ENCODE data around the gene SRGAP1. TPM values are rescaled to one million over a fixed set of nuclear protein-coding genes. Genes with fewer than 3 reads are reported as not detected.

The SRGAP1 gene
- polyA plus RNA-seq, 1 donor = 29.7 TPM

DNA sequence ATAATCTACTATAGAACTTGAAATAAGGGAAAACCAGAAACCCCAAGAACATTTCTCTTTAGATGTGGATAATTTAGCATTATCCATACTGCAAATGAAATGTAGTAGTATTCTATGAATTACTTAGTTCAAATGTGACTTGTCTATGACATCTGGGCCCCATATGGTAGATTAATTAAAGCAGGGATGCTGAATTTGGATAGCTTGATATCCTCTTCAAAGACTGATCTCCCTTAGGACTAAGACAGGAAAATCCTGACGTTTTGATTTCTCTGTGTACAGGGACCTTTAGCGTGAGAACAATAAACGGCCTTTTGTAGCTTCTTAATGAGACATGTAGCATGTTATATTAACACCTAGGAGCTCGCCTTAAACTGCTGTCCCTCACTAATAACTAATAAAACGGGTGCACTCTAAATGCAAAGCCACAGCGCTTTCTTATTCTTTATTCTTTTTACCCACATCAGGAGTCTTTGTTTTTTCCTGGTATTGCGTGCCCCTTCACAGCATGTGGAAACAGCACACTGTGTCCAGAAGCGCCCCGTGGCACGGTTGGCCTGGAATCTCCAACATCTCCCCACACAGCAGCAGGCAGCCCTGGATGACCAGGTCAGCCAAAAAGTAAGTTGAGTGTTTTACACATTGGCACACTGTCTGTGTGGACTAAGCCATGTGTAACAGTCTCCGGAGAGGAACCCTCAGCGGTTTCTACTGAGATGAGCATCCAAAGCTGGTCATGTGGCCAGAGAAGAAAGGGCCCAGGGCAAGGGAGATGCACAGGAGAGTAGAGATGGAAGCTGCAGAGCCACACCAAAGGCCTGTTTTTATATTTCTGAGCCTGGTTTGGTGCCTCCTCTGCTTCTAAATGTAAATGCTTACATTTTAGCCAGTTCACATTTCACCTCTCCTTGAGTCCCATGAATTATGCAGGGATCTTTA lies 93.1 kb downstream of the SRGAP1 start:
- no peak for DNase-seq

DNA sequence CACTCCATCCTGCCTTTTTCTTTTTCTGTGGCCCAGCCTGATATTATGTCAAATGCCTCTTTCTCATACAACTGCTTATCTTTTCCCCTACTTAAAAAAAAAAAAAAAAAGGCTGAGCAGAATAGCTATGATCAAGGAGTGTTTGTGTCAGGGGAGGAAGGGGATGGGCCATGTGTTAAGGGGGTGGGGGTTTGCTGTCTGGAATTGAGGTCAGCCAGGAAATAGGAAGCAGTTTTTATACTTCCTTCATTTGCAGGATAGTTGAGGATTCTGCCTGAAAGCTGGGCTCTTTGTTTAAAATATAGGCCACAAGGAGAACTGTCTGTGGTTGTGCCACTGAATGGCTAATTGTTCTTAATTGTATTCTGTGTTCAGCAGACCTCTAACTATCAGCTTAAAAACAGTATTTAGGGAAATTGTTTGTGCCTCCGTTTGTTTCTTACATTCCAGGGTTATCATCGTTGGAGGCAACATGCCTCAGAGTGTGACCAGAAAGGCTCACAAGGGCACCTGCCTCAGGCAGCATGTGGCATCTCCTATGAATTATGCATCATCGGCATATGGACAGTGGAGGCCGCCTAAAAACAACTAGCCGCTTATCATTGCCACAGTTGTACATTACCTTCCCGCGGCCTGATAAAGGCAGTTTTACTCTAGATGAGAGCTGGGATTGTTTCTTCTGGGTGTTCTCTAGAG lies 96.0 kb downstream of the SRGAP1 start:
- no peak for DNase-seq

DNA sequence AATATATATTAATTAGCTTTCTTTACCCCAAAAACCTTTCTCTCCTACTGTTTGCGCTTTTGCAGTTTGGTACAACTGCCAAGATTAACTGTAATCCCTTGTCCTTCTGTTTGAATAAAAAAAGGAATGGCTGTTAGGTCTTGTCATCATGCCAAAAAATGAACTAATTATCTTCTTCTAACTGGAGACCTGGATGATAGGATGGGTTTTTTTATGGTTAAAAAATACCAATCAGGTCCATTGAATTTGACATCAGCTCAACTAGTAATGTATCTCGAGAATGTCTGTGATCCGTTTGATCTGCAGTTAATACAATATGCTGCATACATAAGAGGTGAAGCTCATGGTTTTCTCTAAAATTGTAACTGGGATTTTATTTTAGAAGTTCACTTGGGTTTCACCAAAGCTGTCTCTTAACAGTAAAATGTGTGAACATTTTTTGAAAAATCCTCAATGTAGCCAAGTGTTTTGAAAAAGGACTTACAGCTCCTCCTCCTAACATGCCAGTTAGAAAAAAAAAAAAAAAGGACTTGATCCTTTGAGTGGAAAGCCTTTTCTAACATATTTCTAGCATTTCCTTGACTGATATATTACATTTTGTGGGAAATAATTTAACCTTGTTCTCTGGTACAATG lies 96.8 kb downstream of the SRGAP1 start:
- DNase-seq = no peak

DNA sequence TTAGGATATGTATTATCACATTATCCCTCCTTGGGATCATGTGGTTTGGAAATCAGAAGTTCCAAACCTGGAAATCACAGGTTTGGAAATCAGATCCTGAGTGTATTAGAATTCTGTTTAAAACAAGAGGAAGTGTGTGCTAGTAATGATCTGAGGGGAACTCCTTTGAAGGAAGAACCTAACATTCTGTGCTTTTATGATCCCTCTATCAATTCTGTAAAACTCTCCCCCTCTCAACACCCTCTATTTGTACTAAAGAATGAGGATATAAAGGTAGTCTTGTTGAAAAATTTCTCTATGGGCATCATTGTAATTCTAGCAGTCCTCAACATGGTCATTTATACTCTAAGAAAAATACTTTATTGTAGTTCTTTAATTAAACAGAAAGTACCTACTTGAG lies 97.4 kb downstream of the SRGAP1 start:
- no peak for DNase-seq

DNA sequence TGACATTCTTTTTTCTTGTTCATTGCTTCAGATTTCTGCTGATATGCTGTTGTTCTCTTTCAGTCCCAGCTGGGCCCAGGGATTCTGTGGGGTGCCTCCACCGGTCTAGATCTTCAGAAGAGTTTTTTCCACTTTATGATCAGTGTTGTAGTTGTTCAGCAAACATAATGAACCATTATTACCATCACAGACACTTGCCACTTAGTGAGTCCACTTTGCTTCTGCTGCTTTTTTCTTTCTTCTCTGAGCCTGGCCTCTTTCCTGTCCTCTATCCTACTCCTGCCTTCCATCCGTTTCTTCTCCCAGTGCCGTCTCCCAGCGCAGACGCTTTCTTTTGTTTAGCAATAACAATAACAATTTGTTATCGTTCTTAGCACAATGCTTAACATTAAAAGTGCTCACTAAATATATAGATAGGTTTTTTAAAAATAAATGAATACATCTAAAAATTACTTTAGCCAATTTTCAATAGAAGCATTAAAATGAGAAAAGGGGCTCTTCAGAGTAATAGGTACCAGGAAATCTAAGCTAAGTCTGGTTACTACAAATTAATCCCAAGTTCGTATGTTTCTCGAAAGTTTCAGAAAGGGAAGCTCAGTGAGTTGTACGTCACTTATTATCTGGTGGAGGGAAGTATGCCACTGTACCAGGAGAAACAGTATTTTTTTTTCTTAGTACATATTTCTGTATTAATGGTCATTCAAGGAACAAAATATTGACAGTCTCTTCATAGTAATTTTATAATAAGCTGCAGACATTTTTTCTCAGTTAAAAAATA lies 98.2 kb downstream of the SRGAP1 start:
- DNase-seq = no peak

DNA sequence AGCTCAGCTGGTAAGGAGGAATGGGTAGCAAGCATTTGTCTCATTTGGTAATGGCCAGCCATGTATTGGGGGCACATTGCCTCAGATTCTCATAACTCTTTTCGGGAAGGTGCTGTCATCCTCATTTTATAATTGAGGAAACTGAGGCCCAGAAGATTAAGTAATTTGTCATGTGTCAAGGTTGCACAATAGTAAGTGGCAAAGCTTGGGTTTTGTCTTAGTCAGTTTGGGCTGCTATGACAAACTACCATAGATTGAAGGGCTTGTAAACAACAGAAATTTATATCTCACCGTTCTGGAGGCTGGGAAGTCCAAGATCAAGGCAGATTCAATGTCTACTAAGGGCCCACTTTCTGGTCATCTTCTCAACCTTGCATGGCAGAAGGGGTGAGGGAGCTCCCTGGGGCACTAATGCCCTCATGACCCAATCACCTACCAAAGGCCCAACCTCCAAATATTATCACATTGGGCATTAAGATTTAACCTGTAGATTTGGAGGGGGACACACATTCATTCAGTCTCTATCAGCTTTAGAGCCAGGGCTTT lies 99.6 kb downstream of the SRGAP1 start:
- DNase-seq = no peak

DNA sequence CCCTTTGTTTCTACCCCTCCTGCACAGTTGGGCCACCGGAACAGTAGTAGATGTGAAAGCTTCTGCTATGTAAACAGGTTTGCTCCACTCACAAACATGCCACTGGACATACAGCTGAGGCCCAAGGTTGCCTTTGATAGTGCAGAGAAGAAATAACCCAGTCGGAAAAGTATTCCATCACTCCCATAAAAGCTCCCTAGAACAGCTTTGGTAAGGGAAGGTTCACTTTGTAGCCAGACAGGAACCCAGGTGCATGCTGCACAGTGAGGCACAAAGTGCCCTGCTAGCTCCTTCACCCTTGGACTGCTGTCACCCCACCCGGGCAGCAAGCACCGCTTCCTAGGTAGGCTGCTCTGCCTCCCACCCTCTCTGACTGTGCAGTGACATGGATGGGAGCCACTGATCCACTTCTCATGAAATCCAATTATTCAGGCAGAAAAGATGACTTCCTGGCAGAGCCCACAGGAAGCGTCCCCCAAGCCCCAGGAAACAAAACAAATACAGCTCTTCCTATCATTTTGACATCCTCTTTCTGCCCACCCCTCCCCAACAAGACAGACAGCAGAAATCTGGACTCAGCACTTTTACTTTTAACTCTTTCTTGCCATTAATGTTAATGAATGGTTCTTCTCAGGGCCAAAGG lies 100.2 kb downstream of the SRGAP1 start:
- no peak for DNase-seq

DNA sequence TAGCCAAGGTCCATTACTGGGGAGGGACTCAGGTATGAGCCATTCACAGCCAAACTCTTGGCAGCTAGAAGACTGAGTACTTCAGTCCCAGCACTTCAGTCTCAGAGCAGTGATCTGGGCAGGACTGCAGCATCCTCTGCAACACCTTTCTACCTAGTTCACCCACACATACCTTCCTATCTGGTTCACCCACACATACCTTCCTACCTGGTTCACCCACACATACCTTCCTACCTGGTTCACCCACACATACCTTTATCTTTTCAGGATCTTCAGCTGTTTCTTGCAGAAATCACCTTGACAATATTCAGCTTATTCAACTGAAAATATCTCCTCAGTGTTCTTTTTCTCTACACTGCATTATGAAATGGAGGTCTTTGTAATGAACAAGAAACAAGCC lies 101.3 kb downstream of the SRGAP1 start:
- no peak for DNase-seq

DNA sequence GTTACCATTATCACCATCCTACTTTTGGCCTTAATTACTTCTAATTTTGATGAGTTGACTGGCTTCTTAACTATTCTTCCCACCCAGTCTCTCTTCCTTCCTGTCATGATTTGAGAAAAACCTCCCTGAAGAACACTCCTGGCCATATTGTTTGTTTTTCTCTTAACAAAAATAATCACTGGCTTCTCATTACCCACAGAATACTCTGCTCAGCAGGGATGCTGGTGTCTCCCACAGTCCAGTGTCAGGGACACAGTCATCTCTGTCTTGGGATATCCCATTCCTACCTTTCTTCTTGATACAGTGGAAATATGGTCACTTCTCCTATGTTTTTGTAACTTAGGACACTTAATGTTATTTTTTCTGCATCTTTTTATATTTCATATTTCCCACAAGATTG lies 103.7 kb downstream of the SRGAP1 start:
- no peak for DNase-seq

DNA sequence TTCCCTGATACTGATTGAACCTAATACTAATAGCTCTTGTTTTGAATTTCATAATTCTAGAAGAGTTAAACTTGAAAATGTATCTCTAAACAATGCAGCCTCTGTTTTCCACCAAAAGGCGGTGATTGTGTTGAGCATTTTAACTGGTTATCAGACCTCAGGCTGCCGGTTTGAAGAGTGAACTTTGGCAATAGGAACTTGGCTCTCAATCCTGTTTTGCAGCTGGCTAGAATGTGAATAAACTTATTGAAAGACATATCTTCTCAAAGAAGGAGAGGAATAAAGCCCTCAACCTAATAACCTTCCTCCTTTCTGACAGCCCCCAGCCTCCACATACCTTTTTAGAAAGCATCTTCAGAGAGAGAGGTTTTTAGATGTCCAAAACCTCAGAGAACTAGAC lies 105.4 kb downstream of the SRGAP1 start:
- no peak for DNase-seq

DNA sequence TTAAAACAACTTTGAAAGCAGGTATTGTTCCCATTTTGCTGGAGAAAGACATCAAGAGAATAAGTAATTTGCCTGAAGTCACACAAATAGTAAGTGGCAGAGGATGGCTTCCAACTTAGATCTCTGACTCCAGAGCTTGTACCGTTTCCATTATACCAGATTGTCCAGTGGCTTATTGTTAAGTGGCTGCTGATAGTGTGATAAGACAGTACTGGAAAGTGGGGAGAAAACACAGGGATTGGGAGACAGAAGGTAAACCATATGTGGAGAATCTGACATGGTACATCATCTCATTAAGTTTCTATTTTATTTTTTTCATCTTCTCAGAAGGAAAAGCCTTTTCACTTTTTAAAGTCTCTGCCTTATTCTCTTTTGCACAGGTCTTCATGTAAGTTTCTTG lies 108.5 kb downstream of the SRGAP1 start:
- no peak for DNase-seq

DNA sequence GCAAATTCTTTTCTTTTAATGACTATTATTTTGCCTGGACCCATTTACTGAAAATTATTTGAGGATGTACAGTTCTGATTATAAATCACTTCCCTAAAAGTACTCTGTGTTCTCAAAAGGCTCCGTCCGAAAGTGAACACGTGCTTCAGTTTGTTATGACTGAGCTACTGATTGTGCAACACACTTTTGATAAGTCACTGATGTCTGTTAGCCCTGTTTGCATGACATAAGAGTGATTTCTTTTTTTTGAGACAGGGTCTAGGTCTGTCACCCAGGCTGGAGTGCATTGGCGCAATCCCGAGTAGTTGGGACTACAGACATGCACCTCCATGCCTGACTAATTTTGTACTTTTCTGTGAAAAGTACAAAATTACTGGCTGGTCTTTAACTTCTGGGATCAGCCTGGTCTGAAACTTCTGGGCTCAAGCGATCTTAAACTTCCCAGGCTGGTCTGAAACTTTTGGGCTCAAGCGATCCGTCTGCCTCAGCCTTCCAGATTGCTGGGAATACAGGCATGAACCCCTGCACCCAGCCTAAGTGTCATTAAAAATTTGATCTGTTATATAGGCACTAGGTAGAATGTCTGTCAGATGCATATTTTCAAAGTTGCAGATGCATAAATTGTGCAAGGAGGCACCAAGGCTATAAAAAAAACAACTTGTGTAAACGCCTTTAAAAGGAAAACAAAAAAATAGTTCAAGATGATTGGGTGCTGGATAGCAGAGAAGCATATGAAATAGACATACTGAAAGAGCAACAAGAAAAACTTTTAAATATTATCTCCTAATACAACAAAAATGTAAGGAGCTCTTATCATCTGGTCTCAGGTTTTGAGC lies 111.5 kb downstream of the SRGAP1 start:
- no peak for DNase-seq

DNA sequence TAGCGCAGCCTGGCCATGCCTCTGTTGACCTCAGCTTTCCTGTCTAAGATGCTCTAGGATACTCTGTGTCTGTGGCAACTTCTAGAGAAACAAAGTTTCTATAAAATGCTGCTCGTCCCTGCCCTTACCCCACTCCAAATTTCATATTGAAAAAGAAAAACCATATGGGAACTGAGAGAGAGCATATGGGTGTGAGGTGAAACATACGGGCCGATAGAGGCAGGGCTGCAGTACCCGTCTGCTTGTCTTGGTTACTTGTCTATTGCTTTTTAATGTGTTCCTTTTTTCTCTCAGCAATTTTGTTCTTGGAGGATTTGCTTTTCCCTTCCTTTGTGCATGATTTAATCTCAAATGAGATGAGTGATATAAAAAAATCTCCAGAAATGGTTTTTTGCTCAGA lies 113.0 kb downstream of the SRGAP1 start:
- DNase-seq = no peak

DNA sequence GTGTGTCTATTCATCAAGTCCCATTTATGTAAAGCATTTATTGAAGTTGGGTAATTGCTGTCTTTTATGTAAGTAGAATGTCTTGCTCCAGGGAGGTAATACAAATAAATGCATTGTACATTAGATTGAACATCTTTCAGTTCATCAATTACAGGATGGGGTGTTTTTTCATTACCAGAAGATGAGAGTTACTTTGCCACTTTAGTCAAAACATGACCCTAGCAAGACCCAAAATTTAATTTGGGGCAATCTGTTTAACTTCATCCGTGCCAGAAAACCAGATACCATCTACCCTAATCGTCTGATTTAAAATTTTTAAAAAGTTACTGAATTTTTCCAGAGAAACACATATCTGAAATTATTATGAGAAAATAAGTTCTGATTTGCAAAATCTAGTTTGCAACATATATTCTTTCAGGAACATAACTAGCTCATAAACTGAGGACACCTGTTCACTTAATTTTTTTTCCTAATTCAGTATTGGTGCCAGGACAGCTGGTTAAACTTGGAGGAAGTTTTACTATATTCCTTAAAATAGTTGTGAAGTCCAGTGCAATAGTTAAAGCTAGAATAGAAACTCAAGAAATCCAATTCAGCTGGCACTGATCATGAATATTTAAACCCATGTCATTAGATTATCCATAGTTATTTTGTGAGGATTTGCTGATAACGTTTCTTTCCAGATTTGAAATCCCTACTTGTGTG lies 114.5 kb downstream of the SRGAP1 start:
- DNase-seq = no peak

DNA sequence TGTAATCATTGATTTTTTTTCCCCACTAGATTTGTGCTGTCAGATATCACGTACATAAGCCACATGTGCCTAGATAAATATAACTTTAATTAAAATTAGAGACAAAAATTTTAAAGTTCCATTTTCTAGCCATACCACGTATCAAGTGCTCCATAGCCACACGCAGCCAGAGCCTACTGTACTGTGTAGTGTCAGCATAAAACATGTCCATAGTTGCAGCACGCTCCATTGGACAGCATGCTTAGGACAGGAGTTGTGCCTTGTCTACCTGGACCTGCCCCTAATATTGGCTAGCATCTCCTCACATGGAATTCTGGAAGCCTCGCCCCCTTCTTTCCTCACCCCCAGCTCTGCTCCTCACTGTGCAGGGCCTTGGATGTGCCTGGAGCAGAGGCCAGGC lies 116.5 kb downstream of the SRGAP1 start:
- no peak for DNase-seq

DNA sequence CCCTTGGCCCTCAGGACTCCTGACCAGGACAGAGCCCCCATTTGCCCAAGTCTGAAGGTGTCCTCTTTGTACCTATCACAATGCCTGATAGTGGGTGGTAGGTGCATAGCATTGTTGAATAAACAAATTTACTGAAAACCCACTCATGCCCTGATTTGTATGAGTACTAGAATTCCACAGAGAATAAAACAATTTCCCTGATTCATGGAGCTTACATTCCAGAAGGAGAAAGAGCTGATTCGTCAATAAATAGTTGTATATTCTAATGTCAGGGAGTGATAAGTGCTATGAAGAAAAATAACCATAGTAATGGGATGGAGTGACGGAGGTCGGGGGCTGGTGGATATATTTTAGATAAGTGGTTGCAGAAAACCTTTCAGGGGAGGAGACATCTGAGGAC lies 117.0 kb downstream of the SRGAP1 start:
- DNase-seq = no peak

DNA sequence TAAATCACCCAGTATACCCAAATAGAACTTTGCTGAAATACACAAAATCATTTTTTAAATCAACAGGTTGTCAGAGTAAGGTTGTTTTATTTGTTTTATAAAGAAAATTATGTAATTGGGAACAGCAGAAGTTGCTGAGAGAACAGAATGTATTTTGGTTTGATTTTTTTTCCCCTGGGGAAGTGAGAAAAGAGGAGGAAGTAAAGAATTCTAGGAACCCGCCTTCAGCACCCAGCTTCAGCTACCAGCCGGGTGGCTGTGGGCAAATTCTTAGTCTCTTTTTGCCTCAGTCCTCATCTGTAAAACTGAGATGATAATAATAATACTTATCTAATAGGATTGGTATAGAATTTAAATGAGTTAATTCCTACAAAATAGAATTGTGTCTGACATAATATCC lies 119.4 kb downstream of the SRGAP1 start:
- DNase-seq = no peak

DNA sequence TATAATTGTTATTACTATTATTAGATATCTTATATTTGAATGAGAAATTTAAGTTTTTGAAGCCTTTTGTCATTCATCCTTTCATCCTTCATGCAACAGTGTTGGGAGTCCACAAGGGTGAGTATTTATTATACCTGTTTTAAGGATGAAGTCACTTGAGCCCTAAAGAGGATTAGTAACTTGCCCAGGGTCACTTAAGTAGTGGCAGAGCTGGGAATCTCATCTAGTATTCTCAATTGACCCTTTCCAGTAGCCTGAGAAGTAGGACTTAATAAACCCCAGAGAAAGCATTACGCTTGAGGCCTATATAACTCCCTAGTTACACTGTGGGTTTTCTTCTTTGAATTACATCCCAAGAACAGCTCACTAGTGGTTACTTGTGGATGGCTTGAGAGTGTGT lies 119.8 kb downstream of the SRGAP1 start:
- no peak for DNase-seq

DNA sequence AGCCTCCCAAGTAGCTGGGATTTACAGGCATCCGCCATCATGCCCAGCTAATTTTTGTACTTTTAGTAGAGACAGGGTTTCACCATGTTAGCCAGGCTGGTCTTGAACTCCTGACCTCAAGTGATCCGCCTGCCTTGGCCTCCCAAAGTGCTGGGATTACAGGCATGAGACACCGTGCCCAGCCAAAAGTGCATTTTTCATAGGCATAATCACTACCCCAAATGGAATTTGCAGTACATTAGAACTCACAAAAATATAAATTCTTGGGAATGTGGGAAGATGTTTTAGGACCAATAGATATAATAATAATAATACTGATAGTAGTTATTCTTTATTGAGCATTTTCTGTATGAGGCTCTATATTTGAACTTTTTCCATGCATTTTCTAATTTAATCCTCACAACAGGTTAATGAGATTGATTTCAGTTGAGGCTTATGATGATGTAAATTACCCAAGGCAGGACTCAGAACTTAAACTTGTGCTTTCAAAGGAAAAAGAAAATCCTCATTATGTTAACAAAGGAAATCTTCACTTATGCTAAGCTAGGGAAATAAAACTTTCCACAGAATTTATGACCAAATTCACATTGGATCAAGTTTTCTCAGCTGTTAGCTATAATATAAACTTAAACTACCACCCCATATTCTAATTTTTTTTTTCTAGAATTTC lies 121.6 kb downstream of the SRGAP1 start:
- no peak for DNase-seq
